ENCODE results near the gene CGAS. TPM values are rescaled to one million over a fixed set of nuclear protein-coding genes. Genes with fewer than 3 reads are reported as not detected.
"Not testable (repeated sequence)": the region's sequence is repeated elsewhere in the genome, so short reads cannot be mapped to it uniquely, and the experiment has no call there.

Gene CGAS
- polyA plus RNA-seq, 2 of the 4 experiments (the other 2 are of a cell fraction): 4.9 to 7.2 TPM

GRCh38 chr6:73460056-73460455 is 8.0 kb upstream of the CGAS start:
- ChIA-PET POLR2A (interaction anchor here (2.4 kb wide), 1 partner anchor 61 kb away, joined by 18 read pairs; the partner anchor contains the start of gene EEF1A1), CTCF (no interaction called here)
- FAIRE-seq (no peak), ATAC-seq (no peak), DNase-seq (ENCODE audit: low read depth in 1 of 2, low spot score in 1 of 2) (no peak)
- Histone ChIP-seq H3K4me2 (no peak overlapping the region), H3K4me1 (no peaks in the 10 kb centered on the region), H3K27ac (no peak overlapping the region), H3K4me3 (no peak overlapping the region), H3K9me3 (no peaks in the 10 kb centered on the region)
- TF ChIP-seq TP53 (CRISPR knock-in tag; IDR thresholded peaks at IDR 0.05): no peak
- no peak for TF ChIP-seq POLR2AphosphoS2 (conservative IDR thresholded peaks at IDR 0.05; ENCODE audit: low read length)
- TF ChIP-seq TFCP2L1 (CRISPR knock-in tag; IDR thresholded peaks at IDR 0.05): no peak
- TF ChIP-seq KDM5A (IDR thresholded peaks at IDR 0.05): no peak
- no peak for TF ChIP-seq GATA3 (IDR thresholded peaks at IDR 0.05; ENCODE audit: borderline replicate concordance)
- WGBS (ENCODE audit: missing lambda C conversion rate): 77% methylated on average over 5 of the region's 5 CpGs

DNA sequence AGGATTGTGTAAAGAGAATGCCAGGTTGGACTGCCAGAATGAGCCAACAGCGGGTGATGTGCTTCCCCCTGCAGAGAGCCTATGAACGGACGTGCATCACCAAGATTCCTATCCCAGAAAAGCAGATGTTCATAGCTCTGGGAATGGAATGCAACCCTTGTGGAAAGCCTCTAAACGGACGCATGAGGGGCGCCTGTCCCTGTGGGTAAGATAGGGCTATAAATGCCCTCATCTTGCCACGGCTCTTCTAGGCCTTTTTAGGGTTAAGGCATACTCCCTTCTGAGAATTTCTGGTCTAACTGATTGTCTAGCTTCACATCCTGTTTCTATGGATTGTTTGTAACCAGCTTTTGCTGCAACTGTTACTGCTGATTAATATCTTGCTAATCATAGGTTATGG is 7.4 kb upstream of the CGAS start:
- WGBS (ENCODE audit: missing lambda C conversion rate): 91% methylated on average over 7 of the region's 7 CpGs
- DNase-seq (ENCODE audit: low read depth in 1 of 2, low spot score in 1 of 2); H3K4me1 ChIP-seq; H3K27ac ChIP-seq; H3K4me2 ChIP-seq; POLR2A ChIA-PET; CTCF ChIA-PET; H3K4me3 ChIP-seq; FAIRE-seq; H3K9me3 ChIP-seq; ATAC-seq: not testable (repeated sequence)

- Histone ChIP-seq H3K27ac (peak overlapping the region in 1 of 2 experiments; percentile 35; a peak in 2 of 6 replicates), H3K9me3 (no peaks in the 10 kb centered on the region), H3K4me3 (no peak overlapping the region), H3K4me2 (no peak overlapping the region; the same call in 2 of the 3 replicates), H3K4me1 (no peaks in the 10 kb centered on the region)
- TF ChIP-seq POLR2AphosphoS2 (conservative IDR thresholded peaks at IDR 0.05; ENCODE audit: low read length): no peak
- TF ChIP-seq CEBPB (IDR thresholded peaks at IDR 0.05): peak; percentile 9 to 59; a peak in 1 of 4 replicates
- no peak for TF ChIP-seq RARB (CRISPR knock-in tag; IDR thresholded peaks at IDR 0.05)
- no peak for TF ChIP-seq RAD21 (conservative IDR thresholded peaks at IDR 0.05 in 1 of 2, IDR thresholded peaks at IDR 0.05 in 1 of 2)
- TF ChIP-seq JUNB (IDR thresholded peaks at IDR 0.05): no peak
- TF ChIP-seq HDAC2 (IDR thresholded peaks at IDR 0.05): no peak
- no peak for TF ChIP-seq SMC3 (IDR thresholded peaks at IDR 0.05)
- no peak for TF ChIP-seq USF2 (IDR thresholded peaks at IDR 0.05)
- ATAC-seq (no peak), DNase-seq (ENCODE audit: low read depth in 1 of 2, low spot score in 1 of 2) (peak in 1 of 2 experiments; percentile 12), FAIRE-seq (no peak)
- ChIA-PET POLR2A (no interaction called here), CTCF (interaction anchor here (0.8 kb wide), 1 partner anchor 154 kb away, joined by 3 read pairs; no protein-coding TSS in a partner anchor)
- WGBS (ENCODE audit: missing lambda C conversion rate): 31% methylated on average over 3 of the region's 3 CpGs
Observed at GRCh38 chr6:73455865-73456629, 4.0 kb upstream of the CGAS start.

DNA sequence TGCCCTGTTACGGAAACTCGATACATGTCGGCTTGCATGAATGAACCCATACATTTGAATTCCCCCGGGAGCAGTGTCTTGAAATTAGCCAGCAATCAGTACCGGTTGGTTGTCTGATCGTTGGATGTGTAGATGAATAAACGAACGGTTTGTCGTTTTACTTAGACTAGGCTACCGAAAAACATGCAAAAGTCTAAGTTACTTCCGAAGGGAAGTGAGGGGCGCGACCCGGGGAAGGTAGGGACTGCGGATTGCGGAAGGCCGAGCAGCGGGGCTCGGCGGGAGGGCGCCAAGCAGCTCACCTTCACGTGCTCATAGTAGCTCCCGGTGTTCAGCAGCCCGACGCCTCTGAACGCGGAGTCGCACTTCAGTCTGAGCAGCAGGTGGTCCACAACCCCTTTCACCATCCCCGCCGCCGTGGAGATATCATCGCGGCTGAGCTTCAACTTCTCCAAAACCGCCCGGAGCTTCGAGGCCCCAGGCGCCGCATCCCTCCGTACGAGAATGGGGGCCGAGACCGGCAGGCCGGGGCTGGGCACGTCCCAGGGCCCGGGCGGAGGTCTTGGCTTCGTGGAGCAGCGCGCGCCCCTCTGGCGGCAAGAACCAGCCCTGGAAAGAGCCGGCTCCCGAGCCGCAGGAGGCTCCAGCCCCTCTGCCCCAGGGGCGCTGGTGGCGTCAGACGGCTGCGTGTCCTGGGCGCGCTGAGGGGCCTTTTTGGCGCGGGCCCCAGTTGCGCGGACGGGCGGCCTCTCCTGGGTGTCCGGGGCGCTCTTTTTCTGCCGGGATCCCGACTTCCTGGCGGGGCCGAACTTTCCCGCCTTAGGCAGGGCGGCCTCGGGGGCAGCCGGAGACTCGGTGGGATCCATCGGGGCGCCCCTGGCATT is 632 bp downstream of the CGAS start:
- 0 out of 2 replicates have a peak, but pooled peaks have one; percentile 44 for TF ChIP-seq ATOH8 (CRISPR knock-in tag; IDR thresholded peaks at IDR 0.05; ENCODE audit: low read depth)
- peak; percentile 91 for TF ChIP-seq E2F6 (IDR thresholded peaks at IDR 0.05; ENCODE audit: borderline replicate concordance, low read depth)
- TF ChIP-seq HOXB13 (CRISPR knock-in tag; IDR thresholded peaks at IDR 0.05; ENCODE audit: low read depth): peak; percentile 30; the same call in 1 of the 2 replicates
- peak; percentile 96 for TF ChIP-seq MAX (IDR thresholded peaks at IDR 0.05)
- TF ChIP-seq SMC3 (IDR thresholded peaks at IDR 0.05): no peak
- ChIA-PET CTCF (interaction anchor here (0.6 to 2.0 kb wide), 5 partner anchors 11 to 201 kb away, joined by 3 to 10 read pairs (median 3); partner anchors contain the start of gene MTO1), POLR2A (interaction anchor here (1.1 to 2.4 kb wide), 5 partner anchors 10 to 202 kb away, joined by 3 to 11 read pairs (median 8); partner anchors contain the start of genes EEF1A1, MTO1 and SLC17A5)
- DNase-seq (ENCODE audit: low read depth in 1 of 2, low spot score in 1 of 2) (peak; percentile 29 to 58), FAIRE-seq (no peak), ATAC-seq (peak; percentile 83 to 89)
- Histone ChIP-seq H3K9me3 (no peaks in the 10 kb centered on the region), H3K27ac (peak overlapping the region; percentile 86 to 97), H3K4me3 (peak overlapping the region; percentile 60), H3K4me1 (no peaks in the 10 kb centered on the region), H3K4me2 (peak overlapping the region; percentile 75)
- WGBS (ENCODE audit: missing lambda C conversion rate): under 1% methylated on average over 28 of the region's 79 CpGs
